Pulmonary artery endothelial cell (primary cell): Measurements from ENCODE around the gene LENG1. TPM values are rescaled to one million over a fixed set of nuclear protein-coding genes. Genes with fewer than 3 reads are reported as not detected.

Experiments
- DNase-seq: peaks from one replicate; pipeline ENCODE4 v3.0.0-alpha.2; 2011; ENCODE audit warnings: low read depth, low spot score
- total RNA-seq: library from RNA; depleted of rRNA; stranded (reverse); fragments of >200 nt; gene quantifications from 2 replicates; pipeline ENCODE4 v1.2.3, GENCODE V29; 2014

LENG1 gene
- total RNA-seq, 1 donor from 2014 or later: 5.3 TPM

GRCh38 chr19:54142166-54142780 lies 17.2 kb downstream of the LENG1 start:
- DNase-seq: no peak

DNA sequence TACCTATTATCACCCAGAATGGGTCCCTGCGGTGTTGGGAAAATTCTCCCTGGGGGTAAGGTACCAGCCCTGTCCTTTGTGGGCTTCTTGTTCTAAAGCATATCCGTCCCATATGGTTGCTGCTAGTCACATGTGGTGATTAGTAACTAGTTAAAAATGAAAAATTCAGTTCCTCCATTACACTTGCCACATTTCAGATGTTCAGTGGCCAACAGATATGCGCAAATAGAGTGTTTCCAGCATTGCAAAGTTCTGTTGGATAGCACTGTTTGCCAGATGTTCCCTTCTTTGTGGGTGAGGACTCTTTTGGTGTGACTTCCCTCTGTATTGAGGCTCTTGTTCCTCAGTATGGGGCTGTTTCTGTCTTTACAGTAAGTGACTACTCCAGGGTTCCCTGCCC lies 18.2 kb downstream of the LENG1 start:
- DNase-seq: no peak

GRCh38 chr19:54138489-54139256 lies 20.8 kb downstream of the LENG1 start:
- no peak for DNase-seq

DNA sequence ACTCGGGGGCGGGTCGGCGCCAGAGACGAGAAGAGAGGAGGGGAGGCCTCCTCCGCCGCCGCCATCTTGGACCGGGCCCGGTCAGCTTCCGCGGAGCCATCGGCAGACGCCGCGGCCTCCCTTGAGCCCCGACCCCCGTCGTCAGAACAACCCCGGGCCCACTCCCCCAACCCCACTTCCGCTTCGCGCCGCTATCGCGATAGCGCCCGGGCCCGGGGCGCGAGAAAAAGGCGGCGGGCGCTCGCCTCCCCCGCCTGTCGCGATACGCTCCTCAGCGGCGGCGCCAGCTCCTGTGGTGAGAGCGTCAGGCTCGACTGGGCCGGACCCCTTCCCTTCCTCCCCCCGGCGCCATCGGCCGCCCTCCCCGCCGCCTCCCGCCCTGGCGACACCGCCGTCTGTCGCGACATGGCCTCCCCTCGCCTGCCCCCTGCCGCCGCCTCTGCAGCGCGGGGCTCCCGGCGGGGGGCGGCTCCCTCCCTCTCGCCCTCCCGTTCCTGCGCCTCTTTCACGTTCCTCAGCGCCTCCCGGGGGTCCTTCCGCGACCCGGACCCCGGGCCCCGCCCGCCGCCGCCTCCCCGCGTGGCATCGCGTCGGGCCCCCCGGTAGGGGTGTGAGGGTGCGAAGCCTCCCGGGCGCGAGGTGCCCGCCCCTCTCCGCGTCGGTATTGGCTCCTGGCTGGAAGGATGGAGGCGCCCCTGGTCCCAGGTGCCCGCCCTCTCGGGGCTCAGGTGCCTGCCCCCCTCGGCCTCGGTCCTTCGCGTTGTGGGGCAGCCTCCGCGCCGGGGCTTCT lies 21.6 kb downstream of the LENG1 start, which contains the start of gene CNOT3:
TSS of gene CNOT3 (plus strand) at position 64 of the 790 bp plus-strand sequence. CDS start 5,217 bp downstream, outside the sequence.
- no peak for DNase-seq

DNA sequence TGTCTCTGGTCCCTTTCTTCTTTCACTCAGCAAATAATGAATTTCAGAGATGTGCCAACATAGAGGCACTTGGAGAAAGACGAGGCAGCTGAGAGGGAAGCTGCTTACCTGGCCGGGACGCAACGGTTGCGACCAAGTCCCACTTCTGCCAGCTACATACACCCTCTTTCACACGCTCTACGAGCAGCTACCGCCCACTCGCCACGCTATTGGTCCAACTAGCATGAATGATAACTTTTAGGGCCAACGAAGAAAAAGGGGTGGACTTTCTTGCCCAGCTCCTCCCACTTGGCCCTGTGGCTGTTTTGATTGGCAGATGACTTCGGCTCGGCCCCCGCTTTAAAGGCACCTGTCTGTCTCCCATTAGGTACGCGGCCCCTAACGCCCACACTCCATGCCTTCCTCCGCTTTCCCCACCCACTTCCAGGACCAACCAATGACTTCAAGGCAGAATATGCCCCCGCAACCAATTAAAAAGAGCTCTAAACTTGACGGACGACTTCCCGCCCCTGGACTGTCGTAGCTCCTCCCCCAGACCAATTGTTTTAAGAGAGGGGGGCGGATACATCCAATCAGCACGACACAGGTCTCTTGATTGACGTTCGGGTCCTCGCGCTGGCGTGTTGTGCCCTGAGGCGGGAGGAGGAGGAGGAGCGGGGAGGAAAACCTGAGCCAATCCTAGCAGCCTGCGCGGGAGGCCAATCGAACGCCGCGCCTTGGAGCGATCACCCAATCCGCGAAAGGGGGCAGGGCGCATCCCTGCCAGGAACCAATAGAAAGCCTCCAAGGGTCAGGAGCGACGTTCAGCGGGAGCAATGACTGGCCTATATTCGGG lies 22.4 kb downstream of the LENG1 start:
- DNase-seq: peak; percentile 100

GRCh38 chr19:54136086-54136863 lies 23.2 kb downstream of the LENG1 start:
- DNase-seq: no peak

- no peak for DNase-seq
Observed at GRCh38 chr19:54133957-54134590, 25.4 kb downstream of the LENG1 start.

GRCh38 chr19:54133312-54133956 lies 26.1 kb downstream of the LENG1 start:
- no peak for DNase-seq

GRCh38 chr19:54129617-54129996 lies 29.9 kb downstream of the LENG1 start:
- no peak for DNase-seq

- no peak for DNase-seq
Observed at GRCh38 chr19:54128796-54129616, 30.5 kb downstream of the LENG1 start.

DNA sequence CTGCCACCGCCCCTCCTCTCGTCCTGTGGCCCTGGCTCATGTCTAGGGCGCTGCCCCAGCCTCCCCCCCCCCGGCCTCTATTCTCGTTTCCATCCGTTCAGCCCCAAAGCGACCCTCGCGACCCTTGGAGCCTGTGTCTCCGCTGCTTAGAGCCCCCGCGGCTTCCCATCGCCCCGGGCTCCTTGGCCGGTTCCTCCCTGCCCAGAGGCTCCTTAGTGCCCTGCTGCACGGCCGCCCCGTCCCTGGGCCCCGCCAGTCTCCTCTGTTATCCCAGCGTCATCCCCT lies 31.1 kb downstream of the LENG1 start:
- DNase-seq: no peak

DNA sequence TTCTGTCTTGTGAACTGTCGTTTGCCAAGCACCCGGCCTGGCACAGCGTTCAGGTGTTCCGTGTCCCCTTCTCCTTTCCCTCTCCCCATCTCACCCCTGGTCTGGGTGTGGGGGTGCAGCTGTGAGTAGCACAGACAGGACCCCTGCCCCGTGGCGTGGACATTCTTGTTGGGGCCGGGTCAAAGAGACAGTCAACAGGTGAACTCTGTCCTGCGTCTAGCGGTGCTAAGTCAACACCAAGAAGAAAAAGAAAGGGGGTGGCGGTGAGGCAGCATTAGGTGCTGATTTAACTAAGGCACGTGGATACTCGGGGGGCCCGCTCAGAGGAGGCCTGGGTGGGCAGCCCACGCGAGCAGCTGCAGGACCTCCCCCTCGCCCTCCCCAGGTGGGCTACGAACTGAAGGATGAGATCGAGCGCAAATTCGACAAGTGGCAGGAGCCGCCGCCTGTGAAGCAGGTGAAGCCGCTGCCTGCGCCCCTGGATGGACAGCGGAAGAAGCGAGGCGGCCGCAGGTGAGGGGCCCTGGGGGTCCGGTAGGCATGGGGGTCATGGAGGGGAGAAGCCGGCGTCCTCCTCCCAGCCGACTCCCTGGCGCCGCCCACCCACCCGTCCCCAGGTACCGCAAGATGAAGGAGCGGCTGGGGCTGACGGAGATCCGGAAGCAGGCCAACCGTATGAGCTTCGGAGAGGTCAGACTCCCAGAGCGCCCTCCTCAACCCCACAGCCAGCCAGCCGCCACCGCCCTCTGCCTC lies 31.7 kb downstream of the LENG1 start:
- no peak for DNase-seq

DNA sequence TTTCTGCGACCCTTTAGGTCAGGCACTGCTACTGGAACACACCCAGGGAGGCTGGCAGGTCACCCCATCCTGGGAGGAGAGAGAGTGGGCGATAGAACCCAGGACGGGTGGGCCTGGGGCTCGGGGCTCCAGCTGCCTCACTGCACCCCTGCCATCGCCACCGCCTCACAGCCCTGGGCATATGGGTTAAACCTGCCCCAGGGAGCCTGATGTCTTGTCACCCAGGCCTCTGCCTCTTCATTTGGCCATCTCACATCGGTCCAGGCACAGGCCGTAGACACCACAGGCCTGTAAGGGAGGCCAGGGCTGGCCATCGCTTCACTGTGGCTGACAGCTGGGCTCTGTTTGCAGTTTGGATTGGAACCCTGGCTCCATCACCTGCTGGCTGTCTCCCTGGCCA lies 33.8 kb downstream of the LENG1 start:
- no peak for DNase-seq

GRCh38 chr19:54124393-54124792 lies 35.1 kb downstream of the LENG1 start:
- no peak for DNase-seq

DNA sequence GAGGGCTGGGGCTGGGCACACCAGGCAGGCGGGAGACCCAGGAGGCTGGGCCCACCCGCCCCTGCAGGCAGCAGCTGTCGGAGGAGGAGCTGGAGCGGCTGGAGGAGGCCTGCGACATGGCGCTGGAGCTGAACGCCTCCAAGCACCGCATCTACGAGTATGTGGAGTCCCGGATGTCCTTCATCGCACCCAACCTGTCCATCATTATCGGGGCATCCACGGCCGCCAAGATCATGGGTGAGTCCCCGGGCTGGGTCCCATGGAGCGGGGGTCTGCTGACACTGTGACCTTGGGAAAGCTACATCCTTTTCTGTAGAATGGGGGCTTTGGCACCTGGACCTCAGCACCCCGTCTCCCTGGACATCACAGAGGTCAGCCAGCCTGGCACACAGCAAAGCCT lies 35.8 kb downstream of the LENG1 start:
- no peak for DNase-seq

DNA sequence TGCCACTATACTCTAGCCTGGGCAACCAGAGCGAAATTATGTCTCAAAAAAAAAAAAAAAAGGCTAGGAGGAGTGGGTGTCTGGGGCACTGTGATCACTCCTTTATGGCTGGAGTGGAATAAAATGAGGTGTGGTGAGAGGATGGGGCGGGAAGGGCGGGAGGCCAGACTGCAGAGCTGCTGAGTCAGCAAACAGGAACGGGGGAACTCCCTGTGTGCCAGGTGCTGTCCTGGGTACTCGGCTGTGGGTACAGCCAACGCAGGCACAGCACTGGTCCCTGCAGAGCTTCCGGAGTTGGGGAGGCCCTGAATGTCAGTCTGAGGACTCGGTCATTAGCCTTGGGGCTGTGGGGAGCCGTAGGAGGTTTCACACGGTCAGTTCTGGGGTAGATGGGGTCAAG lies 38.3 kb downstream of the LENG1 start:
- DNase-seq: no peak

- peak; percentile 94 for DNase-seq
Observed at GRCh38 chr19:54115109-54116063, 44.1 kb downstream of the LENG1 start, which contains the start of the genes PRPF31 and TFPT. Gene PRPF31 (plus strand): TSS chr19:54115754. CDS start chr19:54118279, 2,525 bp downstream. Gene TFPT (minus strand): TSS chr19:54115657. CDS start chr19:54115269, 388 bp downstream.
